Hematopoietic multipotent progenitor cell treated with erythropoietin and hydrocortisone succinate and interleukin-3 and kit ligand, for 6 days (in vitro differentiated cells): ENCODE results near the gene SRGAP2C.
"Not testable (repeated sequence)": the region's sequence is repeated elsewhere in the genome, so short reads cannot be mapped to it uniquely, and the experiment has no call there.

ENCODE experiments used
- DNase-seq: peaks from one replicate; pipeline ENCODE4 v3.0.0-alpha.2; 2015

The SRGAP2C gene

DNA sequence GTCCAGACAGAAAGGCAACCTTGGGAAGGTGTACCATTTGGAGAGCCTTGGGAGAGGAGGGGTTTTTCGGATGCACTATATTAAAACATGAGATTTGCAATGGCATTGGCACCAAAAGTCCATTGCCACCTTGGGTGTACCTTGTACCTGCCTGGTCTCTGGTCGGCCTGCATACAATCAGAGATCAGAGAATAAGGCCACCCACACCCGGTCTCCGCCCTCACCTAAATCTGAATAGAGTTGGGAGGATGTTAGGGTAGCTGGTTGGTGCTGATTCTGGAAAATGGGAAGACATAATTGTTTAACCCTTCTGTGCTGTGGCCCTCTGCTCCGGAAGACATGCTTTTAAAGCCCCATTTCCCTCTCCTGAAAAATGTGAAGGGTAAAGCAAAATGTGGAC, 3.1 kb downstream of the SRGAP2C start:
- DNase-seq: not testable (repeated sequence)

DNA sequence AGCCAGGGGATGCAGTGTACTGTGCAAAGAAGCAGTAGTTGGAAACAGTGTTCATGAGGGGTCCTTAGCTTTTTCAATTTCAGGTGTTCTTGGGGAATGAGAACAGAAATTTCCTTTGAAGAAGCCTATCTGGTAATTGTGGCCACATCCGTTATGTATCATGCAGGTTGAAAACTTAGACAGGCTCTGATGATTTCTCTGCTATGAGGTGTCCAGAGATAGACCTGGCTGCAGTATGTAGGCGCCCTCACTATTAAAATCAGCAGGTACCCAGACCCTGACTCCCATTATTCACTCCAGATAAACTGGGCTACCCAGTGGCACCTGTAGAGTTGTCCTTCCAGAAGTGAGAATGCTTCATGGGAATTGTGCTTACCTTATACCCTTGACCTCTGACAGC, 7.7 kb downstream of the SRGAP2C start:
- DNase-seq: not testable (repeated sequence)

DNA sequence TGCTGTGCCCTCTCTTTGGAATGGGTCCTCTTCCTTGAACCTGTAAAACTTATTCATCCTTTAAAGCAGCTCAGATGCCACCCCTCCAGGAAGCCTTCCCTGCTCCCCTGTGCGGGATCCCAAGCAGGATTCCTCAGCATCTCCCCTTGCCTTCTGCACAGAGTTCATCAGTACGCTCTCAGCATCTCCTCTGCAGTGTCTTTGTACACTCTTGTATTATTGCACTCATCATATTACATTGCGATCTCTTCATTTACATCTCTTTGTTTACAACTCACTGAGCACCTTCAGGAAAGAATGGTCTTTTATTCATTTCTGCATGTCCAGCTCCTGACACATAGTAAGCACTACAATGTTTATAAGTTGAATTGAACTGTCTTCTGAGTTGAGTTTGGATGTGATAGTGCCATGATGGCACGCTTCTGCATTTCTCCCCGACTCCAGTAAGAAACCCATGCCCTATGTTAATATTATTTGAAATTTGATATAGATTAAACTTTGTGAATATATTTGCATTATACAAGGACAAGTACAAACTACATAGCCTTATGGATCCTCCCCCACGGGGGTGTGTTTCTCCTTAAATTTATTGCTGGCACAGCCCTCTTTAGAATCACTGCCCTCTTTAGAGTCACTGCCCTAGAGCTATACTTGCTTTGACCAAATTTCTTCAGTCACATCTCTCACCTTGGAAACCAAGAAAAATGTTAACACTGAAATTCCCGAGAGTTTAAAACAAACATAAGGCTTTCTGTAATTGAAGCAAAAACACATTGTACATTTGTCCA, 12.5 kb downstream of the SRGAP2C start:
- DNase-seq: not testable (repeated sequence)

DNA sequence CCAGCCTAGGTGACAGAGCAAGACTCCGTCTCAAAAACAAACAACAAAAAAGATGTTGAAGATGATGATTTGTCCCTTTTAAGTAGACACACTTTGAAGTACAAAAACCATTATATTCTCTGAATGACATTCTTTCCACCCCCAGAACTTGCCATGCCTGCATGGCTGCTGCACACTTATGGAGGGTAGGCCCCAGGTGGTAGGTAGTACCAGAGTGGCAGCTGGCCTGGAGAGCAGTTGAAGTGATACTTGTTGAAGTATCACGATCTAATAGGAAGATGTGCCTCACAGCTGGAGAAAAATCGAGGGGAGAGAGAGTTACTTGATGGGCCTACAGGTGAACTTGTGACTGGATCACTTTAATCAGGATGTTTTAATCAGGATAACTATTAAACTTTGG, 15.0 kb downstream of the SRGAP2C start:
- not testable (repeated sequence) for DNase-seq

DNA sequence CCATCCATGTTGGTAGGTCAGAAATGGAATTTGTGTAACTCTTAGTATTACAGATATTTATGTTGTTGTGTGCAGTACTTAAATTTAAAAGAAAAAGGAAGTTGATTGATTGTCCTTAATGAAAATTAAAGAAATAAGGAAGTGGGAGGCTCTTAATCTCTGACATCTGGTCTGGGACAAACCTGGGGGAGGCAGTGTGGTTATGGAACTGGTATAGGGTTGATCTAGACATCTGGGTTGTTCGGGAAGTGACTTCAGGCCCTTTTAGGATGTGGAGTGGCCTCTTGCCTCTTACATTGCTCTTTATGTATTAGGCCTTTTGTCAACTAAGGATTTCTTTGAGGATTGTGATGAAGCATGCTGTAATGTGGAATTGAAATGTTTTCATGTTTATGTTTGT, 15.5 kb downstream of the SRGAP2C start:
- not testable (repeated sequence) for DNase-seq

DNA sequence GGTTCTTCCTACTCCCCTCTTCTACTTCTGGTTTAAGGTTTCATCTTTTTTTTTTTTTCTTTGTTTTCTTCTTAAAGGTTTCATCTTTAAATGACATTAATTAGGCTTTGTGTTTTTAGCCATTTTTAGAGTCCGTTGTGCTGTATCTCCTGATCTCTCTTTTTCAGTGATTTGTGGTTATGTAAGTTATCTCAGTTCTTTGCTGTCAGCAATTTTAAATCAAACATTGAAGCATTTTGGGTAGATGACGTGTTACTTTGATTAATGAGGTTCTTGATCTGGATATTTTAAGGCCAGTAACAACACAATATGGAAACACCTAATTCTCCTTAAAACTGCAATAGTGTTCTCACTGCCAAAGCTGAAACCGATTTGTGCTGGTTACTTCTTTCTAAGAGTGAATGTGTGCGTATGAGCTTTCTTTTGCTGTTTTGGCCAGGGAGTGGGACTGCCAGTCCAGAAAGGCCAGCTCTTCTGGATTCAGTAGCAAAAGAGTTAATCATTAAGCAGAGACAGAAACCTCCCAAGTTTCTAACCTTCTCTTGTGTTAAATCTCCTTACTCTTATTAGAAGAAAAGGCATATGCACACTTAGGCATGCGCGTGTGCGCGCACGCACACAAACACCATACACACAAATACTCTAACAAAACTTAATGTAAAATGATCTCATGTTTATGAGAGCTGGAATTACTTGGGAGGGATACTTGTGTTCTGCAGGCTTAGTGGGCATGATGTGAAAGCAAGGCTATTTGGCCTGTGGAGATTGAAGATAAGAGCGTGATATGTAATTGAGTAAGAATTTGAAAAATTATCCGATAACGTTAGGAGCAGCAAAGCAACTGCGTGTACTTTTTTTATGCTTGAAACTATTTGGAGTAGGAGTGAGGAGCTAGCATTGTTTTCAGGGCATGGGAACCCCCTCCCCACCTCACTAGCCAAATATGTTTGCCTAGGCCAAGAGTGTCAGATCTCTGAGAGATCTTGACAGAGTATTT, 16.5 kb downstream of the SRGAP2C start:
- not testable (repeated sequence) for DNase-seq

DNA sequence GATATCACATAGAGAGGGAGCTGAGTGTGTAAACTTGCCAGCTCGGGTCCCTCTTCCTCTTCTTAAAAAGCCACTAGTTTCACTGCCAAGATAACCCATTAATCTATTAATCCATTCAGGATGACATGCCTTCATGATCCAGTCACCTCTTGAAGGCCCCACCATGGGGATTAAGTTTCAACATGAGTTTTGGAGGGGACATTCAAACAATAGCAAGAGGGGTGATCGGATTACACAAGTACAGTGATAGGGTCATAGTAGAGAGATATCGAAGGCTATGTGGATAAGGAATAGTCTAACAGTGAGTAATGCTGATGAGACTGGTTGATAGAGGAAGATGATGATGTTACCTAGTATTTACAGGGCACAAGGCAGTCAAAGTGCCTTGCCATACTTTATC, 18.2 kb downstream of the SRGAP2C start:
- DNase-seq: not testable (repeated sequence)

DNA sequence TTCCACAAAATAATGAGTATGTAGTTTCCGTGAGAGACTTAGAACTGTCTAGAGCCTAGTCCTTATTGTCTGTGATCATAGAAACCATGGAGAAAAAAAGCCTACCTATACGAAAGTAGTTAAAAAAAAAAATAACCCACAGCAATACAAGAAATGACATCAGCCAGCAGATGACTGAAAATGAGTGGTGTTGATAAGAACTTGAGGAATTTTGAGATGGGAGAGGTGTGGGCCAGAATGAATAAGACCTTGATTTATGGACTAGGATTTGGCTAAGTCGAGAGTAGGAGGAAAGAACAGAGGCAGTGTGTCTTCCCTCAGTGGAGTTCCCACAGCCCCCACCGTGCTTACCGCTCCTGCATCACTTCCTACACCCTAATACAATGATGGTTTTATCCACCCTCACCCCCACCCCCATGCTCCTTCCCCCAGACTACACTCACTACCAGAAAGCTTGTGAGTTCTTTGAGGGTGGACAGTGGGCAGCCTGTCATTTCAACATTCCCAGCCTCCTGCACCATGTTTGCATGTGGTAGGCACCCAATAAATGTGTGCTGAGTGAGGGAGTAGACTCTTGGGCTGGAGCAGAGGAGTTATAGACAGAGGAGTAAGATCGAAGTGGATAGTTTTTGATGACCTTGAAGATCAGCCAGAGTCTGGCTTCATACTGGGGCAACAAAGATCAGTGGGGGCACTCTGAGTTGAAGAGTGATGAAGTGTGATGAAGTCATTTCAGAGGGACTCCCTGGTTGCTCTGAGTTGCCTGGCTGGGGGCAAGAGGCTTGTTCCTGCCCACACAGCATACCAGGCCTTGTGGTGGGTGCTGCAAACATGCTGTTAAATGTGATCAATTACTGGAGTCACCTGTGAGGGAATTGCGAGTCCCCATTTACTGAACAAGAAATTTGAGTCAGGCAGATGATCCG, 21.3 kb downstream of the SRGAP2C start:
- DNase-seq: not testable (repeated sequence)

DNA sequence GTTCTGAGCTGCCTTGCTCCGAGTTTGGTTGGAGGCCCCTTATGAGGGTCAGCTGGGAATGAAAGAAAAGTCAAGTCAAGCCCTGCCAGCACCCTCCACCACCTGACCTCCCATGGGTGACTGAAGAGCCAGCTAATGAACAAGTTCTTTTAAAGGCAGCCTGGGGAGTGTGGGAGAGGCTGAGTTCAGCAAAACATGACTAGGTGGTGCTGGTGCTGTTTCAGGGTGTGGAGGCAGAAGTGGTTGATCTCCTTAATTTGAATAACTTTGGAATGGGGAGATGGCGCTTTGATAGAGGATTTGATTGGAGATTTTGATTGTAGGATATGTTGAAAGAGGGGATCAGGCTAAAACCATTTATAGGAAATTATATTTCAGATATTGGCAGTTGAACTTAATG, 22.6 kb downstream of the SRGAP2C start:
- DNase-seq: not testable (repeated sequence)

DNA sequence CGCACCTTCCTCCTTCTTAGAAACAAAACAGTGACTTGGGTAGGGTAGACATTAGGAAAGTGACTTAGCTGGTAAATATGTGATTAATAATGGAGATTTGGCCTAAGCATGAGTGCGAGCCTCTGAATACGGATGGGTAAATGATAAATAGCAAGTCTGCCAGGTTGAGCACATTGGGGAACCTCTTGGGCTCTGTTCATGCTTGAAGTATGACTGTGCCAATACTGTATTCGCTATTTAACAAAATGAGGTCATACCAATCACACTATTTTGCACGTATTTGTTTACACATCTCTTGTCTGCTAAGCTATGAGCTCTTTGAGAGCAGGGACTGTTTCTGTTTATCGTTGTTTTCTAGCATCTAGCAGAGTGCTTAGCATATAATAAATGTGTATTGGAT, 23.6 kb downstream of the SRGAP2C start:
- DNase-seq: not testable (repeated sequence)

DNA sequence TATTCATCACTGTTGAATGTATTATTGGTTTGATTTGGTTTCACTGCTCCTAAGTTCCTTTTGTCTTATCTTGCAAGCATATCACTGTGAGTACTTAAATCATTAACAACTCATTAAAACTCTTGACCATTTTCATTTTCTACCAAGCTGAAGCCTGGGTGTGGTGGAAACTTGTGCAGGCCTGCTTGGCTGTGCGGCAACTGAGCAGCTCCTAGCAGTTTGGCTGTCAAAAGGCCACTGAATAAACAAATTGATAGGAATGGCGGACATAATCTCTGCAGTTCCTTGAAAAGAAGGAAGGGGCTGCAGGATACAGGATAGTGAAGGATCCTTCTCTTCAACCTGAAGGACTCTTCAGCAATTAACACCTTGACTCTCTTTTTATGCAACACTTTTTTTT, 26.0 kb downstream of the SRGAP2C start:
- not testable (repeated sequence) for DNase-seq

DNA sequence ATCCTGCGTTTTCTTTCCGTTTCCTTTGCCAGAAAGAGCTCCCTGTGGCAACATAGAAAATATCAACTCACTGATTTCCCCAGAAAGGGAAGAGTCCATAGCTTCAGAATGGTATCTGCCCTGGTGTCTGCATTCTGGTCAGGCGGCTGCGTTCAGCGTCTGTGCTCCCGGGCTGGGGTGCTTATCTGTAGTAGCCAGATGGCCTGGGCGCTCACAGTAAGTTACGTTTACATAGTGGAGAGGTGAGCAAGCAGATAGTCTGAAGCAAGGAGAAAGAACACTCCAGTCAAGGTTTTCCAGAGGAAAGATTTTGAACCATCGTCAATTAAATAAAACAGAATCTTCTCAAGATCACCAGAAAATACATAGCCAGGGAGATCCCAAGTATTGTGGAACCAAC, 28.7 kb downstream of the SRGAP2C start:
- peak; percentile 74 for DNase-seq

DNA sequence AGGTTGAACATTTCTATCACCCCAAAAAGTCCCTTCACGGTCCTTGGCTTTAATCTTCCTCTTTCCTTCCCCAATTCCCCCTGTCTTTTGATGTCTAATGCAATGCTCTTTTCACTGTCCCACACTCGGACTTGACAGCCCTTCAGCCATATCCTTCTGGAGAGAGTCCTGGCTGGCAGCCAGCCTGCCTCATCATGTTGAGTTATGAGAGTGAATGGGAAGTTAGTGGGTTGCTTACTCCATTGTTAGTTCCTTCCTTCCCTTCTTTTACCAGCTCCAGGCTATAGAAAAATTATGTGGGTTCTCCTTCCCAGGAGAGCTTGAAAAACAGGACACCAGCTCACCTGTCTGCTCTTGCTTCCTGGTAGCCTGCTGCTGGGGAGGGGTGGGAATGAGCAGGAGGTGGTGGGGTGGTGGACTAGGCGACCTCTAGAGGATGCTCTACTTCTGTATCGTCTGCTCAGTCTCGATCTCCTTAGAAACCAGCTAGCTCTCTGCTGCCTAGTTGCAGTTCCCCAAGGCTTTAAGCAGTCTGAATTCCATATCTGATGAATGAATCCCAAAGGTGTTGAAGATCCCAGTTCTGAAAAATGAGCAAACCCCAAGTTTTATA, 29.9 kb downstream of the SRGAP2C start:
- DNase-seq: not testable (repeated sequence)

DNA sequence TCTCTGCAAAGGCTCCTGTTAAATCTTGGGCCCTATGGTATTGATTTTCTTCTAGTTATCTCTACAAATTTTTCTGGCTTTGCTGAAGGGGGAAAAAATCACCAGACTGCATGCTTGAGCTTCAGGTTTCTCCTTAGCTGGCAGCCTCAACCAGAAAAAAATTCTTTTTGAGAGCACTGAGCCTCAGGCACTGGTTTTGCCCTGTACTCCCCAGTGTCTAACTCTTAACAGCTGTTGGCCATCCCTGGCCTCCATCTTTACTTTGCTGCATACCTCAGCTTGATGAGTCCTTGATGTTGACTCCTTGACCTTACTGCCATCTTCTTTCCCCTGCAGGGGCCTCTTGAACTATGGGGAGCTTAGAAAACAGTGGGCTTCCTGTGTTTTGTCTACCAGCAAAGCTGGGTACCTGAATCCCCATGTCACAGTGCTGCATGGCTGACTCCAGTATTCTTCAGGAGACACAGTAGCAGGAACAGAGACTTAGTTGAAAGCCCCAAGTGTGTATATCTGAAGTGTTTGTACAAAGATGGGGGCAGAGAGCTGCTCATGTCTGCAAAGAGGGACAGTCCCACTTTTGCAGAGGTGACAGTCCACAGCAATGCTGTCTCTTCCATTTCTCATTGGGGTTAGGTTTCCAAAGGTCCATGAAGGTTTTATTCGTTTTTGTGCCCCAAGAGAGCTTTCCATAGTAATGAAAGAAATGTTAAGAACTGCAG, 31.1 kb downstream of the SRGAP2C start:
- DNase-seq: not testable (repeated sequence)

DNA sequence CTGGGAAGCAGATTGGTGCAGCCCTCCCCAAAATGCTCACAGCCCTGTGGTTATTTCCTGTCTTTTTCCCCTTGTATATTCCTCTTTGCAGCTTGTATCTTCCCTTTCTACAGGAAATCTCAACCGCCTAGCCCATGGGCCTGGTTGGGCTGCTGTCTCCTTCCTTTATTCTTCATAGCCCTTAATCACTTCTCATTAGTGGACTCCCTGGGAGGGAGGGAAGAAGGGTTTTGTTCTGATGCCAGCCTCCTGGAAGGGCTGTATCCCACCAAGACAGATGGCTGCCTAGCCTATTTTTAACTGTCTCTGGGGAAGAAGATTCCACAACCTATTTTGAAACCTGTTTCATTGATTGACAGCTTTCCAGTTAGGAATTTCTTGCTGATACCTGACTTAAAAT, 31.9 kb downstream of the SRGAP2C start:
- DNase-seq: not testable (repeated sequence)

DNA sequence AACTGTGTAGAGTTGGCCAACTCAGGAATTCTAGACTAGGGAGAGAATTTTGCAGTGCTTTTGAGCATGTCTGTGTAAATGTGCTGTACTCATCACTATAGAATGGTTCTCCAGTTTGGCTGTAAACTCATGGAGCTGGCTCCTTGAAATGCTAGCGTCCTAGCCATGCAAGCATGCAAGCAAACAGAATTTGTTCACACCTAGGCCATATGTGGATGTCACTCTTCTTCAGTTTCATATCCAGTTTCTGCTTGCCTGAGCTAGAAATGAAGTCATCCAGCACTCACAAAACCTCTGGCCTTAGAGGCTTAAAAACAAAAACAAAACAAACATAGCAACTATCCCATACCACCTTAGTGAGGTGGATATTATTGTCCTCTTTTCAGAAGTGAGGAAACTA, 37.0 kb downstream of the SRGAP2C start:
- DNase-seq: not testable (repeated sequence)

DNA sequence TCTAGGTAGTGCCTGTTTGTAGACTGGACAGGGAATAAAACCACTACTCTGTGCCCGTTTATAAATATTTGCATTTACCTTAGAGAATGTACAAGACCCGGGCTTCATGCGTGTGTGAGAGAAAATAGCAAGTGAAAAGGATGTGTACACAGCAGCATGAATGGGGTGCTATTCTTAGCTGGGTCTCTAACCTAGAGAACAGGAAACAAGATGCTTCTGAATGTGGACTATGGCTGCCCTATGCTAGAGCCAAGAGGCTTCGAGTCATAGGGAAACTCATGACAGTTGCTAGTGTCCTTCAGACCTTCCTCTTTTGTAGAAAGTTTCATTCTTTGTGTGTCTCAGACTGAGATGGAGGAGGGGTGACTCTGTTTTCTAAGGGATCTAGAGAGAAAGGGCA, 39.9 kb downstream of the SRGAP2C start:
- not testable (repeated sequence) for DNase-seq

DNA sequence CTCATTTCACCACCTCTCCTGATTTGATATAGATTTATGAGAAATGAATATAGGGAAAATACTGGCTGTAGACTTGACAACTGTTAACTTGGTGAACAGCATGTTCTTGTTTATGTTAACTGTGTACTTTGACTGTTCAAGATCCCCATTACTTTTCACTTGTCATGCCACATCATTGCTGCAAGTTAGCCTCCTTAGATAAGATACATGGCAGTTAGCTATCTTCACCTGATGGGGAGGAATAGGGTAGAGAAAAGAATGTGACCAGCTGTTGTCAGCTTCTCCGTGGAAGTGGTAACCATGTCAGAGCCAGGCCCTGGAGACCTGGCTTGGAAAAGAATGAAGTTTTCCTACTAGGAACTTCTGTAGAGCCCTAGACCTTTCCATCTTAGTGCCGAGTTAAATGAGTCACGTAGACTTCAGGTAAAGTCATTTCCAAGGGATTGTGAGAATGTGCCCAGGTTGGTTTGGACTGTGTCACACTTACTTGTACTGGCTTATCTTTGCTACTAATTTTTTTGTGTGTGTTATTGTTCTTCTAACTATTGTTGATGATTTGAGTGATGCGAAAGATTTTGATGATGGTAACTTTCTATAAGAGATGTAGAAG, 41.6 kb downstream of the SRGAP2C start:
- not testable (repeated sequence) for DNase-seq

DNA sequence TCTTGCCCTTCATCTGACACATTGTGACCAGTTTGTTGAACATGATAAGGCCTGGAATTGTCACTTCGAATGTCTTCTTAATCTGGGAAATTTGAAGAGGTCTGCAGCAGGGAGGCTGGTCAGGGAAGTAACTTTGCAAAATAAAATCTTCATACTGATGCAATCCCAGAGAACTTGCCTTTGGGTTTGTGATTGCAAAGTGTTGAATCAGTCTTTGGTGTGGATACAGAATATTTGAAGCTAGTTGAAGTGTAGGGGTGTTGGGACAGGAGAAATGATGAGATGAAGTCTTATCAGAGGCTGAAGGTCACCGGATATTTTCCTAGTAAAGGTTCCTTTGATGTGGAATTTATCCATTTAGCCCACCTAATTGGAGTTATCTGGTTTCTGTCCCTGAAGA, 42.1 kb downstream of the SRGAP2C start:
- DNase-seq: not testable (repeated sequence)

DNA sequence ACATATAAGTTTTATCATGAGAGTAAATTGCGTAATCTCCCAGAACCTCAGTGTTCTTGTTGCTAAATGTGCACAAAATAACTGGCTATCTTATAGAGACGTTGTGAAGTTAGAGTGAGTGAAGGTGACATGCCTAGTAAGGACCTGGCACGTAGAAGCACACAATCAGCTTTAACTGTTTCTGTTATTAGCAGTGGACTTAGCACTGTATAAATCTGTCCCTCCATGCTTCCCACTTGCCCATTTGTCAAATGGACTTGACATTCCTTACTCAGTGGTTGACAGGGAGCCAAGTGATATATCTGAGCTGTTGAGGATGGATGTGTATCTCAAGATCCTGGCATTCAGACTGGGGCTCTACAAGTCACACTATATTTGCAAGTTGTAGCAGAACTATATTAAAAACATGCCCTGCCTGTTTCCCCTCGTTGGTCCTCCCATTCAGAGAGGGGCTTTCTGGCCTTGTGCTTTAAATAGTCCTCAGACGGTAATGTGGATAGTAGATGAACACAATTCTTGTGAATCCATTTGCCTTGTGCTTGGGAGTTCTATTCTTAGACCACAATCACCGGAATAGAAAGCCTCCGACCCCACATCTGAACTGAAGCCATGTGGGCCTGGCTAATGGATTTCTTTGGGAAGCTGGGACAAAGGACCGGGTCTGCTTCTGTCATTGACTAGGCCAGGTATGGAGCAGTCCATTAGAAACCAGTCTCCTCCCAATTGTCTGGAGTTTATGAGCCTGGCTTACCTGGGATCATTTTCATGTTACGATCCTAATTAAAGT, 43.0 kb downstream of the SRGAP2C start:
- not testable (repeated sequence) for DNase-seq
